A549 (cell line): ENCODE results near the gene ZNRF3. TPM values are rescaled to one million over a fixed set of nuclear protein-coding genes. Genes with fewer than 3 reads are reported as not detected.

ENCODE experiments used
- ATAC-seq, 2 experiments: fragments of 200-7000 bp in 1 of 2; fragments of >200 bp in 1 of 2; cut with Nextera tagmentation in 1 of 2; cut with Tn5 transposase in 1 of 2; 3 replicates each; pipeline versions ENCODE4 v1.8.0 to v1.9.1; 2018 to 2020; ENCODE audit warnings: mild to moderate bottlenecking in 1 of 2, moderate library complexity in 1 of 2
- CTCF ChIA-PET: fragments of 300-600 bp; sonication (Branson Sonifier 250); formaldehyde crosslinking; extraction: SDS; loops from one replicate; lab custom pipeline; 2021; ENCODE audit warnings: antibody characterized with exemption, inconsistent platforms; lab: Yijun Ruan, JAX
- POLR2A ChIA-PET: fragments of 350-600 bp; formaldehyde crosslinking; extraction: SDS; loops from one replicate; lab custom pipeline; 2021; ENCODE audit warnings: antibody characterized with exemption, inconsistent platforms; lab: Yijun Ruan, JAX
- DNase-seq, 2 experiments: peaks; one replicate each; pipeline versions ENCODE4 v3.0.0 to v3.0.0-alpha.2; 2011 to 2016; ENCODE audit warnings: low read depth in 1 of 2, low spot score in 1 of 2
- FAIRE-seq: peaks from 2 replicates; lab custom pipeline; 2011; peaks lifted over from hg19 to GRCh38; lab: Jason Lieb, UNC
- H3K27ac ChIP-seq, 2 experiments: fragments of >200 bp; sonication (Bioruptor Twin); formaldehyde crosslinking; 3 replicates each; pipeline ENCODE4 v1.5.1; 2016 to 2017
- H3K4me1 ChIP-seq: fragments of >200 bp; sonication (Bioruptor Twin); formaldehyde crosslinking; 3 replicates; pipeline ENCODE4 v1.6.1; 2016
- H3K4me2 ChIP-seq: fragments of >200 bp; sonication (Bioruptor Twin); formaldehyde crosslinking; 3 replicates; pipeline ENCODE4 v1.6.1; 2016
- H3K4me3 ChIP-seq: fragments of >200 bp; sonication (Bioruptor Twin); formaldehyde crosslinking; 3 replicates; pipeline ENCODE4 v1.5.1; 2016
- H3K9me3 ChIP-seq: fragments of >200 bp; sonication (Bioruptor Twin); formaldehyde crosslinking; 3 replicates; pipeline ENCODE4 v1.6.1; 2016
- BCL3 ChIP-seq: fragments of >200 bp; sonication (Bioruptor Twin); formaldehyde crosslinking; IDR thresholded peaks from 3 replicates; pipeline ENCODE4 v1.6.1; 2016
- BHLHE40 ChIP-seq: IDR thresholded peaks from 2 replicates; pipeline ENCODE4 v1.6.1; 2012; ENCODE audit warnings: low read depth, low read length, inconsistent platforms
- FOSL2 ChIP-seq, 2 experiments: fragments of 450-650 bp in 1 of 2; fragments of >200 bp in 1 of 2; sonication (Bioruptor Twin) in 1 of 2; formaldehyde crosslinking; IDR thresholded peaks; 2 replicates each; pipeline versions ENCODE4 v1.5.0 to v1.6.1; 2016 to 2020; ENCODE audit warnings: mild to moderate bottlenecking in 1 of 2, moderate library complexity in 1 of 2
- FOXS1 ChIP-seq: fragments of 250-450 bp; sonication (Bioruptor Pico); IDR thresholded peaks from 2 replicates; pipeline ENCODE4 v1.5.0; 2020; ENCODE audit warnings: mild to moderate bottlenecking, moderate library complexity
- GATA3 ChIP-seq: IDR thresholded peaks from 2 replicates; pipeline ENCODE4 v1.6.1; 2012; ENCODE audit warnings: borderline replicate concordance
- HEYL ChIP-seq: fragments of 250-450 bp; sonication (Bioruptor Pico); IDR thresholded peaks from 2 replicates; pipeline ENCODE4 v1.8.0; 2021; ENCODE audit warnings: mild to moderate bottlenecking, moderate library complexity
- HOXB13 ChIP-seq: fragments of 250-450 bp; sonication (Bioruptor Pico); IDR thresholded peaks from 2 replicates; pipeline ENCODE4 v1.5.0; 2020; ENCODE audit warnings: low read depth, mild to moderate bottlenecking, moderate library complexity
- HOXB5 ChIP-seq: fragments of 250-450 bp; sonication (Bioruptor Pico); IDR thresholded peaks from 2 replicates; pipeline ENCODE4 v1.5.0; 2020; ENCODE audit warnings: mild to moderate bottlenecking, moderate library complexity
- JUNB ChIP-seq: fragments of >200 bp; sonication (Bioruptor Twin); formaldehyde crosslinking; IDR thresholded peaks from 2 replicates; pipeline ENCODE4 v1.6.1; 2016
- KDM5A ChIP-seq: fragments of 200-600 bp; sonication (generic); IDR thresholded peaks from 2 replicates; pipeline ENCODE4 v1.6.1; 2016; ENCODE audit warnings: antibody characterized with exemption, mild to moderate bottlenecking
- MAX ChIP-seq: IDR thresholded peaks from 2 replicates; pipeline ENCODE4 v1.6.1; 2012
- MYC ChIP-seq: IDR thresholded peaks from 2 replicates; pipeline ENCODE4 v1.6.1; 2012; ENCODE audit warnings: mild to moderate bottlenecking, inconsistent platforms, low read length, improper control_type of control experiment, borderline replicate concordance
- NFE2L2 ChIP-seq: fragments of 150-350 bp; conservative IDR thresholded peaks from 2 replicates; pipeline ENCODE4 v1.6.1; 2014; ENCODE audit warnings: low read length
- PBX3 ChIP-seq: IDR thresholded peaks from 2 replicates; pipeline ENCODE4 v1.6.1; 2012
- POLR2A ChIP-seq: IDR thresholded peaks from 2 replicates; pipeline ENCODE4 v1.6.1; 2012; ENCODE audit warnings: mild to moderate bottlenecking, low read length
- RAD21 ChIP-seq, 2 experiments: fragments of >200 bp in 1 of 2; sonication (Bioruptor Twin) in 1 of 2; formaldehyde crosslinking in 1 of 2; IDR thresholded peaks in 1 of 2; conservative IDR thresholded peaks in 1 of 2; 2 replicates in 1 of 2; 3 replicates in 1 of 2; pipeline ENCODE4 v1.6.1; 2012 to 2018; ENCODE audit warnings: inconsistent platforms in 1 of 2
- RARB ChIP-seq: fragments of 250-450 bp; sonication (Bioruptor Pico); IDR thresholded peaks from 2 replicates; pipeline ENCODE4 v1.8.0; 2021; ENCODE audit warnings: mild to moderate bottlenecking, moderate library complexity
- RNF2 ChIP-seq: fragments of 200-600 bp; sonication (generic); IDR thresholded peaks from 2 replicates; pipeline ENCODE4 v1.6.1; 2016; ENCODE audit warnings: low read depth, mild to moderate bottlenecking, antibody characterized with exemption, moderate library complexity, borderline replicate concordance
- SREBF2 ChIP-seq: fragments of 450-650 bp; IDR thresholded peaks from 2 replicates; pipeline ENCODE4 v1.6.1; 2014; ENCODE audit warnings: mild to moderate bottlenecking, moderate library complexity
- TFCP2L1 ChIP-seq: fragments of 250-450 bp; sonication (Bioruptor Pico); IDR thresholded peaks from 2 replicates; pipeline ENCODE4 v1.5.0; 2021; ENCODE audit warnings: mild to moderate bottlenecking
- TP53 ChIP-seq: fragments of 250-450 bp; sonication (Bioruptor Pico); IDR thresholded peaks from 2 replicates; pipeline ENCODE4 v1.5.0; 2021; ENCODE audit warnings: mild to moderate bottlenecking, moderate library complexity
- USF2 ChIP-seq: fragments of 450-650 bp; IDR thresholded peaks from 2 replicates; pipeline ENCODE4 v1.6.1; 2014; ENCODE audit warnings: antibody characterized with exemption
- ZC3H11A ChIP-seq: fragments of 450-650 bp; IDR thresholded peaks from 2 replicates; pipeline ENCODE4 v1.6.1; 2014; ENCODE audit warnings: antibody characterized with exemption, mild to moderate bottlenecking
- ZFP36 ChIP-seq: fragments of 450-650 bp; IDR thresholded peaks from 2 replicates; pipeline ENCODE4 v1.6.1; 2014; ENCODE audit warnings: borderline replicate concordance; ENCODE audit not compliant: partially characterized antibody
- WGBS: methylation state at CpG from one replicate; pipeline ENCODE4 v1.1.6; 2017; ENCODE audit errors: missing lambda C conversion rate; 5-methylcytosine and 5-hydroxymethylcytosine counted together
- polyA plus RNA-seq, 4 experiments: library from polyadenylated mRNA; depleted of rRNA in 3 of 4; stranded (reverse); fragments of >200 nt; fragmentation: RNase III in 1 of 4; extraction: RNeasy Plus Mini Kit Qiagen cat#74134 plus additional on column Dnase treatment in 1 of 4; gene quantifications; 2 replicates in 3 of 4; 3 replicates in 1 of 4; pipeline ENCODE4 v1.2.3, GENCODE V29; 2011 to 2017
- TF ChIP-seq, protein P1 (sequence below): IDR thresholded peaks from 2 replicates; pipeline ENCODE4 v1.6.1; 2012; ENCODE audit warnings: low read depth, borderline replicate concordance
- TF ChIP-seq, protein P2 (sequence below): fragments of 250-450 bp; sonication (Bioruptor Pico); IDR thresholded peaks from 2 replicates; pipeline ENCODE4 v1.5.0; 2020; ENCODE audit warnings: low read depth, mild to moderate bottlenecking, moderate library complexity
- TF ChIP-seq, protein P3 (sequence below): fragments of 200-600 bp; sonication (generic); IDR thresholded peaks from 2 replicates; pipeline ENCODE4 v1.6.1; 2016; ENCODE audit warnings: antibody characterized with exemption, mild to moderate bottlenecking, moderate library complexity

Gene ZNRF3
- polyA plus RNA-seq, 2 of the 4 experiments (the other 2 are of a cell fraction) = 4.6 to 6.9 TPM

DNA sequence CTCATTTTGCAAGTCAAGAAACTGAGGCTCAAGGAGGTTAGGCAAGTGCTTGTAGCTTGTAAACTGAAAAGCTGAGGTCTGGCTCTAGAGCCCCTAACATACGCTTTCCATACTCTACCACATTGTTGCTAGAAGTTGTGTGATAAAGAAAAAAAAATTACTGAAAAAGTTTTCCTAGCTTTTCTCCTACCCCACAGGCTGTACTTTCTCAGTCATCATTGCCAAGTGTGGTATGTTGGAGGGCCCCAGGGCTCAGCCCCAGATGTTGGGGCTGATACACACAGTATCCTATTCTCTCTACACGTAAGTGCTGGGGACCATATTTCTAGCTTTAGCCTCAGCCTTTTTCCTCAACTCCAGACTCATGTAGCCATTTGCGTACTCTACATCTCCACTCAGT, 205.4 kb downstream of the ZNRF3 start:
- no peak overlapping the region for H3K4me3 ChIP-seq
- H3K9me3 ChIP-seq = no peaks in the 10 kb centered on the region
- ChIA-PET CTCF (interaction anchor here (1.1 kb wide), 1 partner anchor 8 kb away, joined by 3 read pairs; no protein-coding TSS in a partner anchor), POLR2A (no interaction called here)
- TF ChIP-seq TP53 (CRISPR knock-in tag) = no peak
- no peak for TF ChIP-seq MAX
- TF ChIP-seq ZC3H11A = no peak
- TF ChIP-seq FOSL2 (IDR thresholded peaks at IDR 0.05) = no peak
- TF ChIP-seq FOSL2 (CRISPR knock-in tag; IDR thresholded peaks at IDR 0.05) = no peak
- TF ChIP-seq BHLHE40 = no peak
- TF ChIP-seq TFCP2L1 (CRISPR knock-in tag) = no peak
- TF ChIP-seq GATA3 = no peak
- TF ChIP-seq PBX3 = no peak
- TF ChIP-seq HOXB13 (CRISPR knock-in tag) = no peak
- TF ChIP-seq, protein P1, sequence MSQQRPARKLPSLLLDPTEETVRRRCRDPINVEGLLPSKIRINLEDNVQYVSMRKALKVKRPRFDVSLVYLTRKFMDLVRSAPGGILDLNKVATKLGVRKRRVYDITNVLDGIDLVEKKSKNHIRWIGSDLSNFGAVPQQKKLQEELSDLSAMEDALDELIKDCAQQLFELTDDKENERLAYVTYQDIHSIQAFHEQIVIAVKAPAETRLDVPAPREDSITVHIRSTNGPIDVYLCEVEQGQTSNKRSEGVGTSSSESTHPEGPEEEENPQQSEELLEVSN = no peak
- TF ChIP-seq MYC = no peak
- TF ChIP-seq JUNB = no peak
- no peak for TF ChIP-seq RNF2
- TF ChIP-seq SREBF2 = no peak
- TF ChIP-seq USF2 = no peak
- no peak for TF ChIP-seq POLR2A
- no peak for TF ChIP-seq RARB (CRISPR knock-in tag)
- TF ChIP-seq HEYL (CRISPR knock-in tag) = no peak
- TF ChIP-seq, protein P2, sequence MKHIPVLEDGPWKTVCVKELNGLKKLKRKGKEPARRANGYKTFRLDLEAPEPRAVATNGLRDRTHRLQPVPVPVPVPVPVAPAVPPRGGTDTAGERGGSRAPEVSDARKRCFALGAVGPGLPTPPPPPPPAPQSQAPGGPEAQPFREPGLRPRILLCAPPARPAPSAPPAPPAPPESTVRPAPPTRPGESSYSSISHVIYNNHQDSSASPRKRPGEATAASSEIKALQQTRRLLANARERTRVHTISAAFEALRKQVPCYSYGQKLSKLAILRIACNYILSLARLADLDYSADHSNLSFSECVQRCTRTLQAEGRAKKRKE (CRISPR knock-in tag) = no peak
- no peak for TF ChIP-seq KDM5A
- H3K4me1 ChIP-seq = no peaks in the 10 kb centered on the region
- ATAC-seq (no peak), FAIRE-seq (no peak), DNase-seq (no peak)
- 90% methylated on average over 3 of the region's 3 CpGs for WGBS
- no peak overlapping the region for H3K4me2 ChIP-seq
- H3K27ac ChIP-seq = no peak overlapping the region

DNA sequence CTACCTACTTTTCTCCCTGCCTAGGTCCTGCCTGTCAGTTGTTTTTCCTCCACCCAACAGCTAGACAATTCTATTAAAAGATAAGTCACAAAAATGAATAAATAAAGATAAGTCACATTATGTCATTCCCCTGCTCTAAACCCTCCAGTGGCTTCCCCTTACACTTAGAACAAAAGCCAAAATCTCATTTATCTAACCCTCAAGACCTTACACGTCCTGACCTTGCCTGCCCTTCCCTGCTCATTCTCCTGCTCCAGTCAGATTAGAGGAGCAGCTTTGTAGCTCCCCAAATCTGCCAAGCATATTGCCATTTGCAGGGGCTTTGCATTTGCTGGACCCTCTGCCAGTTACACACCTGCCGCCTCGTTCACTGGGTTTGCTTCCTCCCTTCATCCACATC, 206.1 kb downstream of the ZNRF3 start:
- CTCF ChIA-PET = interaction anchor here (0.7 to 1.1 kb wide), 3 partner anchors 9 to 198 kb away, joined by 3 read pairs; no protein-coding TSS in a partner anchor
- ATAC-seq (no peak), DNase-seq (no peak), FAIRE-seq (no peak)
- H3K4me1 ChIP-seq = no peaks in the 10 kb centered on the region
- no peak overlapping the region for H3K4me3 ChIP-seq
- POLR2A ChIA-PET = no interaction called here
- no peak overlapping the region for H3K4me2 ChIP-seq
- H3K27ac ChIP-seq = no peak overlapping the region
- no peak for TF ChIP-seq FOXS1 (CRISPR knock-in tag)
- TF ChIP-seq NFE2L2 = no peak
- TF ChIP-seq RARB (CRISPR knock-in tag) = no peak
- TF ChIP-seq RAD21 (conservative IDR thresholded peaks at IDR 0.05 in 1 of 2, IDR thresholded peaks at IDR 0.05 in 1 of 2) = no peak
- TF ChIP-seq ZFP36 = no peak
- TF ChIP-seq, protein P3, sequence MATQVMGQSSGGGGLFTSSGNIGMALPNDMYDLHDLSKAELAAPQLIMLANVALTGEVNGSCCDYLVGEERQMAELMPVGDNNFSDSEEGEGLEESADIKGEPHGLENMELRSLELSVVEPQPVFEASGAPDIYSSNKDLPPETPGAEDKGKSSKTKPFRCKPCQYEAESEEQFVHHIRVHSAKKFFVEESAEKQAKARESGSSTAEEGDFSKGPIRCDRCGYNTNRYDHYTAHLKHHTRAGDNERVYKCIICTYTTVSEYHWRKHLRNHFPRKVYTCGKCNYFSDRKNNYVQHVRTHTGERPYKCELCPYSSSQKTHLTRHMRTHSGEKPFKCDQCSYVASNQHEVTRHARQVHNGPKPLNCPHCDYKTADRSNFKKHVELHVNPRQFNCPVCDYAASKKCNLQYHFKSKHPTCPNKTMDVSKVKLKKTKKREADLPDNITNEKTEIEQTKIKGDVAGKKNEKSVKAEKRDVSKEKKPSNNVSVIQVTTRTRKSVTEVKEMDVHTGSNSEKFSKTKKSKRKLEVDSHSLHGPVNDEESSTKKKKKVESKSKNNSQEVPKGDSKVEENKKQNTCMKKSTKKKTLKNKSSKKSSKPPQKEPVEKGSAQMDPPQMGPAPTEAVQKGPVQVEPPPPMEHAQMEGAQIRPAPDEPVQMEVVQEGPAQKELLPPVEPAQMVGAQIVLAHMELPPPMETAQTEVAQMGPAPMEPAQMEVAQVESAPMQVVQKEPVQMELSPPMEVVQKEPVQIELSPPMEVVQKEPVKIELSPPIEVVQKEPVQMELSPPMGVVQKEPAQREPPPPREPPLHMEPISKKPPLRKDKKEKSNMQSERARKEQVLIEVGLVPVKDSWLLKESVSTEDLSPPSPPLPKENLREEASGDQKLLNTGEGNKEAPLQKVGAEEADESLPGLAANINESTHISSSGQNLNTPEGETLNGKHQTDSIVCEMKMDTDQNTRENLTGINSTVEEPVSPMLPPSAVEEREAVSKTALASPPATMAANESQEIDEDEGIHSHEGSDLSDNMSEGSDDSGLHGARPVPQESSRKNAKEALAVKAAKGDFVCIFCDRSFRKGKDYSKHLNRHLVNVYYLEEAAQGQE = no peak
- TF ChIP-seq POLR2A = no peak
- no peak for TF ChIP-seq BCL3
- no peak for TF ChIP-seq SREBF2
- no peak for TF ChIP-seq ZC3H11A
- no peak for TF ChIP-seq HOXB5 (CRISPR knock-in tag)
- 60% methylated on average over 3 of the region's 3 CpGs for WGBS
- H3K9me3 ChIP-seq = no peaks in the 10 kb centered on the region
